GM12878 (cell line): Measurements from ENCODE around the gene GEMIN7.

Experiments used
- CREB1 ChIP-seq: IDR thresholded peaks from 2 replicates; pipeline ENCODE4 v1.6.1; 2012; ENCODE audit warnings: low read depth, mild to moderate bottlenecking, inconsistent platforms
- EGR1 ChIP-seq, 2 experiments: IDR thresholded peaks; 1 replicate in 1 of 2; 2 replicates in 1 of 2; pipeline ENCODE4 v1.6.1; 2011 to 2012; ENCODE audit warnings: low read depth in 2 of 2, low read length in 2 of 2, borderline replicate concordance in 1 of 2, mild to moderate bottlenecking in 1 of 2, moderate library complexity in 1 of 2
- EZH2 ChIP-seq: IDR thresholded peaks from 2 replicates; pipeline ENCODE4 v1.6.1; 2012; ENCODE audit warnings: low read depth, mild to moderate bottlenecking, control low read depth, inconsistent platforms, low read length, borderline replicate concordance; ENCODE audit not compliant: control insufficient read depth
- HDGF ChIP-seq: fragments of 450-650 bp; IDR thresholded peaks from 2 replicates; pipeline ENCODE4 v1.6.1; 2016; ENCODE audit warnings: antibody characterized with exemption
- NBN ChIP-seq: fragments of 450-650 bp; IDR thresholded peaks from 2 replicates; pipeline ENCODE4 v1.6.1; 2016
- POLR2A ChIP-seq: IDR thresholded peaks from 2 replicates; pipeline ENCODE4 v1.6.1; 2011; ENCODE audit warnings: low read depth, mild to moderate bottlenecking, low read length
- RAD21 ChIP-seq: IDR thresholded peaks from 2 replicates; pipeline ENCODE4 v1.6.1; 2011; ENCODE audit warnings: mild to moderate bottlenecking, low read depth, low read length, moderate library complexity; ENCODE audit not compliant: insufficient read depth
- SP1 ChIP-seq: IDR thresholded peaks from one replicate; pipeline ENCODE4 v1.6.1; 2011; ENCODE audit warnings: low read depth, low read length
- STAT3 ChIP-seq: IDR thresholded peaks from 2 replicates; pipeline ENCODE4 v1.6.1; 2011; ENCODE audit warnings: low read depth, low read length, improper control_type of control experiment
- TAF1 ChIP-seq: IDR thresholded peaks from 2 replicates; pipeline ENCODE4 v1.6.1; 2011; ENCODE audit warnings: mild to moderate bottlenecking, low read depth, low read length, borderline replicate concordance
- TCF12 ChIP-seq: IDR thresholded peaks from 2 replicates; pipeline ENCODE4 v1.6.1; 2011; ENCODE audit warnings: low read depth, mild to moderate bottlenecking, low read length
- ZBED1 ChIP-seq: IDR thresholded peaks from 2 replicates; pipeline ENCODE4 v1.6.1; 2016; ENCODE audit warnings: borderline replicate concordance
- TF ChIP-seq, protein P1 (sequence below), 3 experiments: IDR thresholded peaks in 2 of 3; conservative IDR thresholded peaks in 1 of 3; 2 replicates each; pipeline ENCODE4 v1.5.1; 2011; ENCODE audit warnings: low read depth in 3 of 3, low read length in 3 of 3, mild to moderate bottlenecking in 3 of 3, control low read depth in 2 of 3, moderate library complexity in 2 of 3, inconsistent platforms in 1 of 3, mixed read lengths in 1 of 3; ENCODE audit not compliant: control insufficient read depth in 2 of 3, insufficient read depth in 1 of 3; ENCODE audit errors: extremely low read depth in 1 of 3
- TF ChIP-seq, protein P2 (sequence below): fragments of 450-650 bp; IDR thresholded peaks from 2 replicates; pipeline ENCODE4 v1.6.1; 2016; ENCODE audit warnings: mild to moderate bottlenecking

DNA sequence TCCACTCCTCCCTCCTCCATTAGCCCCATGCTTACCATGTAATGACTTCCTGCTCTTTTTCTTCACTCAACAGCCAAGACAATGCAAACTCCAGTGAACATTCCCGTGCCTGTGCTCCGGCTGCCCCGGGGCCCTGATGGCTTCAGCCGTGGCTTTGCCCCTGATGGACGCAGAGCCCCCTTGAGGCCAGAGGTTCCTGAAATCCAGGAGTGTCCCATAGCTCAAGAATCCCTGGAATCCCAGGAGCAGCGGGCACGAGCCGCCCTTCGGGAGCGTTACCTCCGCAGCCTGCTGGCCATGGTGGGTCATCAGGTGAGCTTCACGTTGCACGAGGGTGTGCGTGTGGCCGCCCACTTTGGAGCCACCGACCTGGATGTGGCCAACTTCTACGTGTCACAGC, 11.0 kb downstream of the GEMIN7 start:
- TF ChIP-seq RAD21 (no peak), CREB1 (no peak), EZH2 (no peak), NBN (no peak), STAT3 (no peak), ZBED1 (no peak), SP1 (no peak), POLR2A (peak; percentile 17; the same call in 1 of the 2 replicates), HDGF (no peak), TCF12 (no peak), TAF1 (no peak), EGR1 (IDR thresholded peaks at IDR 0.05; ENCODE audit: borderline replicate concordance in 1 of 2, low read depth in 2 of 2, low read length in 2 of 2) (no peak)
- TF ChIP-seq, protein P1, sequence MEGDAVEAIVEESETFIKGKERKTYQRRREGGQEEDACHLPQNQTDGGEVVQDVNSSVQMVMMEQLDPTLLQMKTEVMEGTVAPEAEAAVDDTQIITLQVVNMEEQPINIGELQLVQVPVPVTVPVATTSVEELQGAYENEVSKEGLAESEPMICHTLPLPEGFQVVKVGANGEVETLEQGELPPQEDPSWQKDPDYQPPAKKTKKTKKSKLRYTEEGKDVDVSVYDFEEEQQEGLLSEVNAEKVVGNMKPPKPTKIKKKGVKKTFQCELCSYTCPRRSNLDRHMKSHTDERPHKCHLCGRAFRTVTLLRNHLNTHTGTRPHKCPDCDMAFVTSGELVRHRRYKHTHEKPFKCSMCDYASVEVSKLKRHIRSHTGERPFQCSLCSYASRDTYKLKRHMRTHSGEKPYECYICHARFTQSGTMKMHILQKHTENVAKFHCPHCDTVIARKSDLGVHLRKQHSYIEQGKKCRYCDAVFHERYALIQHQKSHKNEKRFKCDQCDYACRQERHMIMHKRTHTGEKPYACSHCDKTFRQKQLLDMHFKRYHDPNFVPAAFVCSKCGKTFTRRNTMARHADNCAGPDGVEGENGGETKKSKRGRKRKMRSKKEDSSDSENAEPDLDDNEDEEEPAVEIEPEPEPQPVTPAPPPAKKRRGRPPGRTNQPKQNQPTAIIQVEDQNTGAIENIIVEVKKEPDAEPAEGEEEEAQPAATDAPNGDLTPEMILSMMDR (IDR thresholded peaks at IDR 0.05 in 2 of 3, conservative IDR thresholded peaks at IDR 0.05 in 1 of 3; ENCODE audit: control insufficient read depth in 2 of 3, extremely low read depth in 1 of 3, insufficient read depth in 1 of 3, low read depth in 3 of 3, low read length in 3 of 3) = no peak
- TF ChIP-seq, protein P2, sequence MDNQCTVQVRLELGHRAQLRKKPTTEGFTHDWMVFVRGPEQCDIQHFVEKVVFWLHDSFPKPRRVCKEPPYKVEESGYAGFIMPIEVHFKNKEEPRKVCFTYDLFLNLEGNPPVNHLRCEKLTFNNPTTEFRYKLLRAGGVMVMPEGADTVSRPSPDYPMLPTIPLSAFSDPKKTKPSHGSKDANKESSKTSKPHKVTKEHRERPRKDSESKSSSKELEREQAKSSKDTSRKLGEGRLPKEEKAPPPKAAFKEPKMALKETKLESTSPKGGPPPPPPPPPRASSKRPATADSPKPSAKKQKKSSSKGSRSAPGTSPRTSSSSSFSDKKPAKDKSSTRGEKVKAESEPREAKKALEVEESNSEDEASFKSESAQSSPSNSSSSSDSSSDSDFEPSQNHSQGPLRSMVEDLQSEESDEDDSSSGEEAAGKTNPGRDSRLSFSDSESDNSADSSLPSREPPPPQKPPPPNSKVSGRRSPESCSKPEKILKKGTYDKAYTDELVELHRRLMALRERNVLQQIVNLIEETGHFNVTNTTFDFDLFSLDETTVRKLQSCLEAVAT = no peak
